AG09309 (cell line): ENCODE measurements around the gene PRAC1.
A peak's percentile ranks its signal among the peaks of the same experiment; 100 is the strongest.

Experiments
- DNase-seq: peaks from one replicate; pipeline ENCODE4 v3.0.0-alpha.2; 2010; ENCODE audit warnings: low read depth
- H3K4me3 ChIP-seq: 2 replicates; pipeline ENCODE4 v1.5.1; 2011; ENCODE audit warnings: mild to moderate bottlenecking, low read depth, low read length, moderate library complexity; ENCODE audit not compliant: control insufficient read depth
- TF ChIP-seq, protein P1 (sequence below): IDR thresholded peaks from 2 replicates; pipeline ENCODE4 v1.5.1; 2011; ENCODE audit warnings: mild to moderate bottlenecking, low read depth, low read length, inconsistent platforms; ENCODE audit not compliant: insufficient read depth, control insufficient read depth; ENCODE audit errors: missing control alignments

Gene PRAC1

DNA sequence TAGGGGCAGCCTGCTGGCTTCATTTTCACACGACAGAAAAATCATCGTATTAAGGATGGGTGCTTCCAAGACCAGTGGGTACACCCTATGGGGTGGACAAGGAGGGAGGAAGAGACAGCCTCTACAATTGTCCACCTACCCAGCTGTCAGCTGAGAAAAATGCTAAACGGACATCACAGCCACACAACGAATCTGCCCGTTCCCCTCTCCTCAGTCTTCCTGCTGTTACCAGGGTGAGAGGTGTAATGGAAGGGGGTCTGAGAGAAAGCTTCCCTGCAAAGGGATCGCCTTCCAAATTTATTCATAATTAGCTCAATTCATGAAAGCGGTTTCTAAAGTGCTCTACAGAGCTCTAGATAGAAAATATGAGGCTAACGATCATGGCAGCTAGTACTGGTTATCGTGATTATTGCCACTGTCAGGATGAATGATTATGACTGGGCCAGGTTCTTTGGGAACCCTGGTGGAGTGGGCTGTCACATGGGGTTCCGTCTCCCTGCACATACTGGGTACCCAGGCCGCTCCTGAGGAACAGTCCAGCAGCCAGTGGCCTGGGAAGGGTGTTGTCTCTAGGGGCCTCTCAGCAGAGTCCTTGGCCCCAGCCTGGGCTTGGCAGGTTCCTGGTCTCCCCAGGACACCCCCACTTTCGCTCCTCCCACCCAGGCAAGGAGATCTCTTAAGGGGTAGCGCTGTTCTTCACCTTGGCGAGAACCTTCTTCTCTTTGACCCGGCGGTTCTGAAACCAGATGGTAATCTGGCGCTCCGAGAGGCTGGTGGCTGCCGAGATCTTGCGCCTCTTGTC lies 4.0 kb upstream of the PRAC1 start:
- no peak for DNase-seq
- TF ChIP-seq, protein P1, sequence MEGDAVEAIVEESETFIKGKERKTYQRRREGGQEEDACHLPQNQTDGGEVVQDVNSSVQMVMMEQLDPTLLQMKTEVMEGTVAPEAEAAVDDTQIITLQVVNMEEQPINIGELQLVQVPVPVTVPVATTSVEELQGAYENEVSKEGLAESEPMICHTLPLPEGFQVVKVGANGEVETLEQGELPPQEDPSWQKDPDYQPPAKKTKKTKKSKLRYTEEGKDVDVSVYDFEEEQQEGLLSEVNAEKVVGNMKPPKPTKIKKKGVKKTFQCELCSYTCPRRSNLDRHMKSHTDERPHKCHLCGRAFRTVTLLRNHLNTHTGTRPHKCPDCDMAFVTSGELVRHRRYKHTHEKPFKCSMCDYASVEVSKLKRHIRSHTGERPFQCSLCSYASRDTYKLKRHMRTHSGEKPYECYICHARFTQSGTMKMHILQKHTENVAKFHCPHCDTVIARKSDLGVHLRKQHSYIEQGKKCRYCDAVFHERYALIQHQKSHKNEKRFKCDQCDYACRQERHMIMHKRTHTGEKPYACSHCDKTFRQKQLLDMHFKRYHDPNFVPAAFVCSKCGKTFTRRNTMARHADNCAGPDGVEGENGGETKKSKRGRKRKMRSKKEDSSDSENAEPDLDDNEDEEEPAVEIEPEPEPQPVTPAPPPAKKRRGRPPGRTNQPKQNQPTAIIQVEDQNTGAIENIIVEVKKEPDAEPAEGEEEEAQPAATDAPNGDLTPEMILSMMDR: no peak

GRCh38 chr17:48725288-48726064 lies 3.2 kb upstream of the PRAC1 start:
- DNase-seq: no peak
- TF ChIP-seq, protein P1: no peak
- no peak overlapping the region for H3K4me3 ChIP-seq

More for the DNA sequence above, 4.0 kb upstream of the PRAC1 start:
- no peak overlapping the region for H3K4me3 ChIP-seq

GRCh38 chr17:48725004-48725287 lies 2.6 kb upstream of the PRAC1 start:
- no peak for DNase-seq
- TF ChIP-seq, protein P1: no peak
- no peak overlapping the region for H3K4me3 ChIP-seq

- TF ChIP-seq, protein P1: peak; percentile 80
- DNase-seq: no peak
- no peak overlapping the region for H3K4me3 ChIP-seq
Measured at GRCh38 chr17:48724251-48725003, 2.1 kb upstream of the PRAC1 start.

GRCh38 chr17:48723423-48724250 lies 1.3 kb upstream of the PRAC1 start:
- peak overlapping the region; percentile 23 for H3K4me3 ChIP-seq
- no peak for DNase-seq
- TF ChIP-seq, protein P1: no peak
